Epithelial cell of prostate (primary cell): ENCODE data around the gene SLC3A2.

Experiments
- DNase-seq: peaks from one replicate; pipeline ENCODE4 v3.0.0-alpha.2; 2011; ENCODE audit warnings: low read depth, low spot score
- H3K27ac ChIP-seq: fragments of 450-650 bp; 2 replicates; pipeline ENCODE4 v1.5.1; 2017; ENCODE audit warnings: mild to moderate bottlenecking

SLC3A2 gene

DNA sequence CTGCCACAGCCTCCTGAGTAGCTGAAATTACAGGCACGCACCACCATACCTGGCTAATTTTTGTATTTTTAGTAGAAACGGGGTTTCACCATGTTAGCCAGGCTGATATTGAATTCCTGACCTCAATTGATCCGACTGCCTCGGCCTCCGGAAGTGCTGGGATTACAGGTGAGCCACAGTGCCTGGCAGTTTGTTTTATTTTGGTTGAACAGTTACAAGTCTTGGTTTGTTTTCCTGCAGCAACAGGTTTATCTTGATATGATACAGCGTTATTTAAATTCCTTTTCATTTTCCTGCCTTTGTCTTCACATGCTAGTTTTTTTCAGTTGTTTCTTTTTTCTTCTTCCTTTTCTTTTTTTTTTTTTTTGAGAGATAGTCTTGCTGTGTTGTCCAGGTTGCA is 4.0 kb upstream of the SLC3A2 start:
- H3K27ac ChIP-seq, result peak overlapping the region; percentile 32
- peak; percentile 20 for DNase-seq

DNA sequence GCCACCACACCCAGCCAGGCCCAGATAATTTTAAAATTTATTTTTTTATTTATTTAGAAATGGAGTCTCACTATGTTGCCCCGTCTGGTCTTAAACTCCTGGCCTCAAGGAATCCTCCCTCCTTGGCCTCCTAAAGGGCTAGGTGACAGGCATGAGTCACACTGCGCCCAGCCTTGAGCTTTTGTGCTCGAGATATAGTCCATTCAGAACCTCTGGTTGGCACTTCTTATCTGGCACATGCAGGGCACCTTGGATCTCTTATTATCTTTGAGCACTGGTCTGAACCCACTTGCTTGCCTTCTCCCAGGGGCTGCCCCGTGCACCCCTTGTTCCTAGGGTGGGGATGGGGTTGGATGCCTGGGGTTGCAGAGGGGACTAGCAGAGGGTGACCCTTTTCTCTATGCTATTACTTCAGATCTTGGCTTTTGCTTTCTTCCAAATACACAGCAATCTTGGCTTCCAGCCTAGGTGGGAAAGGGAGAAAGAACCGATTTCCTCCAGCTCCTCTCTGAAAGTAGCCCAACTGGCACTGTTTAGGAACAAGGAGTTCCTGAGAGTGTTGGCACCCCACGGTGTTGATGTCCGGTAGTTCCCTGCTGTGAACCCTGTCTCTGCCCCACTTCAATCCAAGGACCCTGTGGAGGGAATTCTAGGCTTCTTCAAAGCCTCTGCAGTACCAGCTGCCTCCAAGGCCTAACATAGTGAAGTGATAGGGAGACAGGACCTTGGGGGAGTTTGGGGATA is 1.3 kb upstream of the SLC3A2 start:
- DNase-seq, result no peak
- peak overlapping the region; percentile 99 for H3K27ac ChIP-seq

DNA sequence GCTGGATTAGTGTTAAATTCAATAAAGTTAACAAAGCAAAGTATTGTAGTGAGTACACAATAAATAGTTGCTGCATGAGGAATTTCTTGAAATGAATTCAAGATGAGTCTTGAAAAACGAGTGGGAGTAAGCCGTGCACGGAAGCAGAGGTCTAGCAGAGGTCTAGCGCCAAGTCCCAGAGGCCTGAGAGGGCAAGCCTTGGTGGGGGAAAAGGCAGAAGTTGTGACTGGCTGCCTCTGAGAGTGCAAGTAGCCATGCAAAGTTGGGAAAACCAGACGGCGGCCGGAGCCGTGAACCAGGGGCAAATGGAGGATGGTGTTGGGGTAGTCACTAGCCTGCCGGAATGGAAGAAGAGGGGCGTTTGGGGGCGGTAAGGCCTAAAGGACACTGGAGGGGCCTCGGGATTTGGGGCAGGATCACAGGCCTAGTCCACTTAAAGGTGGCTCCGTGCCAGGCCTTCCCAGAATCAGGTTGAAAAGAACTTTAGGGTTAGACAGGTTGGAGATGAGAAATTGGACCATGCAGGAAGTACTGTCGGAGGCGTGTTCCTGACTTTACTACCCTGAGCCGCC is 379 bp upstream of the SLC3A2 start:
- peak; percentile 24 for DNase-seq
- H3K27ac ChIP-seq, result peak overlapping the region; percentile 99

DNA sequence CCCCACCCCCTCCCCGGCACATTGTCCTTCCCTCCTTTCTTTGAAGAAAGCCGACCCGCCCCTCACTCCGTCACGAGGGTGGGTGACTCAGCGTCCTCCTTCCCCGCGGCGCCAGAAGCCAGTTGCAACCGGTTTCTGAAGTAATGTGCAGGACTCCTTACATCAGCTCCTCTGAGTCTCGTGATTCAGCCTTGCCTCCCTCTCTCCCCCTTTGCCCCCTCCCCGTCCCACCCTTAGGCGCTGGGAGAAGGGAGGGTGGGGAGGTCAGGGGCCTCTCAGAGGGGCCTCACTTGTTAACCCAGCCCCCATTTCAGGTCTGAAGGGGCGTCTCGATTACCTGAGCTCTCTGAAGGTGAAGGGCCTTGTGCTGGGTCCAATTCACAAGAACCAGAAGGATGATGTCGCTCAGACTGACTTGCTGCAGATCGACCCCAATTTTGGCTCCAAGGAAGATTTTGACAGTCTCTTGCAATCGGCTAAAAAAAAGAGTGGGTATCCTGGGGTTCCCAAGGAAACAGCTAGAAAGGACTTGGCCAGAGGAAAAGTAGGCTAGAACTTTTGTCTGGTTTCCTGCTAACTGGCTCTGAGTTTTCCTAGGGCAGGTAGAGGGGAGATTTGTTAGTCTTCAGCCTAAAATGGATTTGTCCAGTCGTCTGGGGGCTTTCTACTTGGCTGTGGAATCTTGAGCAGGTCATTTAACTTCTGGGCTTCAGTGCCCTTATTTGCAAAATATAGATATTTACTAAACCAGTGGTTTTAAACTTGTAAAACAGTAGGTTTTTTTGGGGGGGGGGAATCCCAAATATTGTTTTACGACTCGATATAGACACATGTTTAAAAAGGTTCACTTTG is 1.1 kb downstream of the SLC3A2 start:
- DNase-seq, result peak; percentile 87
- H3K27ac ChIP-seq, result peak overlapping the region; percentile 99

DNA sequence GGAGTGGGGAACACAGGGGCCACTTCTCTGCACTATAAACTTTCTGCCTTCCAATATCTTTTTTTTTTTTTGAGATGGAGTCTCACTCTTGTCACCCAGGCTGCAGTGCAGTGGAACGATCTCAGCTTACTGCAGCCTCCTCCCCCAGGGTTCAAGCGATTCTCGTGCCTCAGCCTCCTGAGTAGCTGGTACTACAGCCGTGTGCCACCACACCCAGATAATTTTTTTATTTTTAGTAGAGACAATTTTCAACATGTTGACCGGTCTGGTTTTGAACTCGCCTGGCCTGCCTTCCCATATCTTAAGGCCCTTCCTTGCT is 1.7 kb downstream of the SLC3A2 start:
- peak overlapping the region; percentile 99 for H3K27ac ChIP-seq
- no peak for DNase-seq

DNA sequence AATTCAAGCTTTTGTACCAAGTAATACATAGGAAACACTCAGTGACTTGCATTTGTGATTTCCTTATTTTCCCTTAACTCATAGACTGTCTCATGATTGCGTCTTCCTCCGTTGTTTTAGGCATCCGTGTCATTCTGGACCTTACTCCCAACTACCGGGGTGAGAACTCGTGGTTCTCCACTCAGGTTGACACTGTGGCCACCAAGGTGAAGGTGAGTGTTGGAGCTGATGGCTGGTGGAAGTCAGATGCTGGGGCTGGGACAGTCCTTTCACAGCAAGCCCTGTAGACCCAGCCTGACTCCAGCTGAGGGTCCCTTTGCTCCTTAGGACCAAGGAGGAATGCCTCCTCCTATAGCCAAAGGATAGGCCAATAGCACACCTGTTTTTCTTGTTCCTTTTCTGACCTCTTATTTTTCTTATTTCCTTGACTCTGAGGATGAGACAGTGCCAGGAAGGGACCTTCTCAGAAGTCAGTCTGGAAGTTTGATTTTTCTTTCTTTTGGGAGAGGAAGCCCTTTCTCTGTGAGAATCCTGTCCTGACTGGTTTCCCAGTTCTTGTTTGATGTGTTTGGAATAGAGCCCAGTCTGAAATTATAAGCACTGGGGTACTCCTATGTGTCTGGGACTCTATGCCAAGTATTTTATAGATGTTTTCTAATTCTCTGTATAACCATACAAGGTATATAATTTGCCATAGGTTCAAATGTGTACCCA is 2.2 kb downstream of the SLC3A2 start:
- H3K27ac ChIP-seq, result peak overlapping the region; percentile 99
- no peak for DNase-seq

DNA sequence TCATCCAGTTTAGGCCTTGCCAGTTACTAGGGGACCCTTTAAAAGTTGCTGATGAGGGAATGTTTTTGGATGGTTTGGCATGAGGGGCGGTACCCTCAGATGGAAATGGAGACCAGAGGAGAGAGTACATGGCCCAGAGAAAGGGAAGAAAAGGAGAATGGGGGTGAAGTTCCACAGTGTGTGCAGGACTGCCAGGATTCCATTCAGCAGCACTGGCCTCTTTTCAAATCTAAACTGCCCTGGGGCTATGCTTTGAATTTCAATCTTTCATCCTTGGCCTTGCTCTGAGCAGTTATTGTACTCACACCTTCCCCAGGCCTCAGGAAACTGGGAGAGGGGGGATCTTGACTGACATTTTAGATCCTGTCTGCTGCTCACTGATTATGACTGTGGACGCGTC is 3.0 kb downstream of the SLC3A2 start:
- H3K27ac ChIP-seq, result peak overlapping the region; percentile 99
- no peak for DNase-seq

DNA sequence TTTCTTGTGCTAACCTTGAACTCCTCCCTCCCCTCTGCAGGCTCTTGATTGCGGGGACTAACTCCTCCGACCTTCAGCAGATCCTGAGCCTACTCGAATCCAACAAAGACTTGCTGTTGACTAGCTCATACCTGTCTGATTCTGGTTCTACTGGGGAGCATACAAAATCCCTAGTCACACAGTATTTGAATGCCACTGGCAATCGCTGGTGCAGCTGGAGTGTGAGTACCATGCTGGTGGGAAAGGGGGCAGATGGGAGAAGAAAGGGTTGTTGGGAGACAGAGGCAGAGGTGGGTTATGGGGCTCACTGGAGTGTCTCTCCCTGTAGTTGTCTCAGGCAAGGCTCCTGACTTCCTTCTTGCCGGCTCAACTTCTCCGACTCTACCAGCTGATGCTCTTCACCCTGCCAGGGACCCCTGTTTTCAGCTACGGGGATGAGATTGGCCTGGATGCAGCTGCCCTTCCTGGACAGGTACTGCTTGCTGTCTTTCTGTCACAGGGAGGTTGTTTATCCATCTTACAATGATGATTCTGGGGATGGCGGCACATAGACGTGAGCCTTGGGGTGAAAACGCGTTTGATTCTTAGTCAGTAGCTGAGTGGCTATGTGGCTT is 4.5 kb downstream of the SLC3A2 start:
- H3K27ac ChIP-seq, result peak overlapping the region; percentile 99

DNA sequence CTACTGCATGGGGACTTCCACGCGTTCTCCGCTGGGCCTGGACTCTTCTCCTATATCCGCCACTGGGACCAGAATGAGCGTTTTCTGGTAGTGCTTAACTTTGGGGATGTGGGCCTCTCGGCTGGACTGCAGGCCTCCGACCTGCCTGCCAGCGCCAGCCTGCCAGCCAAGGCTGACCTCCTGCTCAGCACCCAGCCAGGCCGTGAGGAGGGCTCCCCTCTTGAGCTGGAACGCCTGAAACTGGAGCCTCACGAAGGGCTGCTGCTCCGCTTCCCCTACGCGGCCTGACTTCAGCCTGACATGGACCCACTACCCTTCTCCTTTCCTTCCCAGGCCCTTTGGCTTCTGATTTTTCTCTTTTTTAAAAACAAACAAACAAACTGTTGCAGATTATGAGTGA is 7.7 kb downstream of the SLC3A2 start:
- H3K27ac ChIP-seq, result no peak overlapping the region
- DNase-seq, result no peak

More for the DNA sequence above, 4.5 kb downstream of the SLC3A2 start:
- DNase-seq, result no peak

DNA sequence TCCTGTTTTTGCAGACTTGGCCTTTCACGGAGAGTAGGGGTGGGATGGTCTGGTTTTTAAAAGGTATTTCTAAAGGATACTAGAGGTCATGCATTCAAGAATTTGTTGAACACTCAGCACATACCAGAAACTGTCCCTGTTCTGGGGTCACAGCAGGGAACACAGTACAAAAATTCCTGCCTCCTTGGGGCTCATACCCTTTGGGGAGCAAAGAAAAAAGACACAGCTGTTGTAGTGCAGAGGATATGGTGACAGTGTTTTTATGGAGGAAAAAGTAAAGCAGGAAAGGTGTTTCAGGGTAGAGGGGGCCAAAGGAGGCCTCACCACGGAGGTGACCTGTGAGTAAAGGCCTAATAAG is 8.4 kb downstream of the SLC3A2 start:
- no peak for DNase-seq
- peak overlapping the region; percentile 41 for H3K27ac ChIP-seq

DNA sequence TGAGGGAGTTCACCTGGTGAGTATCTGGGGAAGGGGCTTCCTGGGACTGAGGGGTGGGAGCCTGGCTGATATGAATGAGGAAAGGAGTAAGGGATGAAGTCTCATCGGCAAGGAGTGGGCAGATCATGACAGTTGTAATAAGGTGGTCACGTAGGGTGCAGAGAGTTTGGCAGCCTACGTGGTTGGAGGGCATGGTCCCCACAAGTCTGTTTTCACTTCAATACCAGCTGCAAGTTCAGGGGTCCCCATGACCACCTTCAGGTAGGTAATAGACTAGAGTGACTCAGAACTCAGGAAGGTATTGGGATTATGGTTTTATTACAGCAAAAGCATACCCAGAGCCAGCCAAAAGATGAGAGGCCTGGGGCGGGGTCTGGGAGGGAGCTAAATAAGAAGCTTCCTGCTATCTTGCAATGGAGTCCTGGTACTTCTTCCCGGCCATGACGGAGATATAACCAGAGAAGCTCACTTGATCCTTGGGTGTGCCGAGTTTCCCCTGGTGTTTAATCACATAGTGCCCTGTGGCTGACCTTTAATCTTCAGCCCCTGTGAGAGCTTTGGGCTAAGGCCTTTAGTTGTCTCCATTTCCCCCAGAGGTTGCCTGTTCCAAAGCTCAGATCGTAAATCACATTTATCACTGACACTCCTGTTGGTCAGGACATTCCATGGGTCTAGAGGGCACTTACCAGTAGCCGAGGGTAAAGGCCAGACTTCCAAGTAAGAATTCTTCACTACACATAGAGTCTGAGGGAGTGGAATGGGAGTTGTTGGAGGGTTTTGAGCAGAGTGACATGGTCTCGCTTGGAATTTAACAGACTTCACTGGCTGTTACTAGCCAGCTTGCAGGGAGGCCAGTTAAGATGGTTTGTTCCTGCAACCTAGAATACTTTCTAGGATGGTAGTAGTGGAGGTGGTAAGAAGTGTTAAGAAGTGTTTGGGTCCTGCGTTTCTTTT is 9.1 kb downstream of the SLC3A2 start:
- no peak for DNase-seq

DNA sequence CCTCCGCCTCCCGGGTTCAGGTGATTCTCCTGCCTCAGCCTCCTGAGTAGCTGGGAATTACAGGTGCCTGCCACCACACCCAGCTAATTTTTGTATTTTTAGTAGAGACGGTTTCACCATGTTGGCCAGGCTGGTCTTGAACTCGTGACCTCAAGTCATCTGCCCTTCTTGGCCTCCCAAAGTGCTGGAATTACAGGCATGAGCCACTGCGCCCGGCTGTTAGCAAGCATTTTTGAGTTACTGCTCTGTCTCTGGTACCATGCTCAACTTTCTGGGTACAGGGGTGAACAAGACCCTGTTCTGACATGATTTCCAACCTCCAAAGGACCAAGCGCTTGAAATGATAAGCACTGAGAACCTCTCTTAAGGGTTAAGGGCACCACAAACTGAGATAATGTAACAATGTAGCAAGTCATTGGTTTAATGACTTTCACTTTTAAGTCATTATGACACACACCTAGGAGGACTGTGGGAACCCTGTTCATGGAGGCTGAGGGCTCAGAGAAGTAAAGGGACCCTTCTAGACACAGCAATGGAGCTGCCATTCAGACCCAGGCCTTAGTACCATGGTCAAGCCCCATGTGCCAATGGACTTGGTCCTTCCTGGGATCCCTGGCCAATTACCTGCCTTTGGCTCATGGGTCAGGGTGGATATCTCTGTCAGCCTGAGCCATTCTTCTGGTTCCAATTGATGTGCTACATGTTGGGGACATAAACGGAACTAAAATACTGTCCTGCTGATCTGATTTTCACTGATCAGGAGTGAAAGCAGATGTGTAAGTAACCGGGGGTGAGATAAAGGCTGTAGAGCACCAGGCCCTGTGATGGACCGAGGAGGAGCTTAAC is 11.6 kb downstream of the SLC3A2 start:
- H3K27ac ChIP-seq, result no peak overlapping the region
- no peak for DNase-seq

More for the DNA sequence above, 9.1 kb downstream of the SLC3A2 start:
- peak overlapping the region; percentile 41 for H3K27ac ChIP-seq

DNA sequence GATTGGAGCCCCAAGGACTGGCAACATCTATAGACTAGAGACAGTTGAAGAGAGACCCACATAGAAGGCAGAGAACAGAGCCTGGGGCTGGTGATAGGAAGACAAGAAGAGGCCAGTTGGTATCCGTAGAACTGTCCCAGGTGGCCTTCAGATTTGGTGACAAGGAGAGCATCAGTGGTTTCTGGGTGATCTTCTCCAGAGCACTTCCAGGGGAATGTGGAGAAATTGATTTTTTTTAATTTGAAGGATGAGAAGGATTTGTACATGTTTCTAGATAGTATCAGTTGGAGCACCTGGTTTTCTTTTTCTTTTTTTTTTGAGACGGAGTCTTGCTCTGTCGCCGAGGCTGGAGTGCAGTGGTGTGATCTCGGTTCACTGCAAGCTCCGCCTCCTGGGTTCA is 14.8 kb downstream of the SLC3A2 start:
- no peak overlapping the region for H3K27ac ChIP-seq
- no peak for DNase-seq

DNA sequence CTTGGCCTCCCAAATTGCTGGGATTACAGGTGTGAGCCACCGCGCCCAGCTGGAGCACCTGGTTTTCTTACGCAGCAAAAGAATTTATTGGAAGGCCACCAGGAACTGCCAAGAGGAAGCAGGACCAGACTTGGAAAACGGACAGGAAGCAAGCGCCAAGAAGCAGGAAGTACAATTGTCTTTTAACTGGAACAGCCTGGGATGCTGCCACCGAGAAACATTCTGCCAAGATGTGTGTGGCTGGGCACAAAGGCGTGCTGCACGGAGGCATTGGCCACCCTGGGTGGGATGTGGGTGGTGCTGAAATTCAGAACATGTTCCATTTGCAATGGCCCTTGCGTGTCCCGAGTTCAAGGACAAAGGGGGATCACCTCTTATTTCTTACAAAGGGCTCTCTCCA is 15.4 kb downstream of the SLC3A2 start:
- no peak overlapping the region for H3K27ac ChIP-seq
- DNase-seq, result no peak

DNA sequence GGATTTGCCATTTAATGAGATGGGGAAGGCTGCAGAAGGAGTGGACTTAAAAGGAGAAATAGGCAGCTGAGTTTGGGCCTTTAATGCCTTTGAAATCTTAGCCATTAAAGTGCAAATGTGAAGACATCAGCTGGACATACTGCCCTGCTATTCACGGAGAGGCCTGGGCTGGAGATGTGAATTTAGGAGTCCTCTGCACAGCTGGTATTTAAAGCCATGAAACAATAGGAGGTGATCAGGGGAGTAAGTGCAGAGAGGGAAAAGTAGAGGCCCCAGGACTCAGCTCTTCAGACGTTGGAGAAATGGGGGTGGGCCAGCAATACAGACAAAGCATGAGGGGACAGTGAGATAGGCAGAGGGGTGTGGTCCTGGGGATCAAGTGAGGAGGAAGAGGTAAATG is 16.6 kb downstream of the SLC3A2 start:
- no peak overlapping the region for H3K27ac ChIP-seq
- DNase-seq, result no peak

DNA sequence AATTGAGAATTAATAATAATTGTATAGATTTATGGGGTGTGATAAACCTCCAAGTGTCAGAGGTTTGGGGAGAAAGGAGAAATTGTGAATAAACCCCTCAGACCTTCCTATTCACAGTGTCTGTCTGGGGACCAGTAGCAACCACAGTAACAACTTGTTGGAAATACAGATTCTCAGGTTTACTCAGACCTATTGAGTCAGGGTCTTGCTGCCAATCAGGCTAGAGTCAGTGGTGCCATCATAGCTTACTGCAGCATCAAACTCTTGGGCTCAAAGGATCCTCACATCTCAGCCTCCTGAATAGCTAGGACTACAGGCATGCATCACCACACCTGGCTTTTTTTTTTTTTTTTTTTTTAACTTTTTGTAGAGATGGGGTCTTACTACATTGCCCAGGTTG is 17.3 kb downstream of the SLC3A2 start:
- DNase-seq, result no peak
- no peak overlapping the region for H3K27ac ChIP-seq

DNA sequence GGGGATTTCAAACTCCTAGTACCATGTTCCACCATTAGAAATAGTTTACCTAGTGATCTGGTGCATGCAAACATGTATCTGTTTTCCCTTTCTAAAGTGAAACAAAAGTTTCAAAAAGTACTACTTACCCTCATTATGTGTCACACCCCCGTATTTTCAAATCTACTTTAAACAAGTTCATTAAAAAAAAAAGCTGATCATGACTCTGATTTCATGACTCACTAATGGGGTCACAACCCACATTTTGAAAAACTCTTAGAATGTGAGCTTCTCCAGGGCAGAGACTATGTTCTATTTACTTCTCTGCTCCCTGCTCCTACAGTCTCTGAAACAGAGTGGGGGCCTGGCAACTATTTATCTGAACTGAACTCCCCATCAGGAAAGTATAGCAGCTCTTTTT is 22.2 kb downstream of the SLC3A2 start:
- DNase-seq, result no peak

DNA sequence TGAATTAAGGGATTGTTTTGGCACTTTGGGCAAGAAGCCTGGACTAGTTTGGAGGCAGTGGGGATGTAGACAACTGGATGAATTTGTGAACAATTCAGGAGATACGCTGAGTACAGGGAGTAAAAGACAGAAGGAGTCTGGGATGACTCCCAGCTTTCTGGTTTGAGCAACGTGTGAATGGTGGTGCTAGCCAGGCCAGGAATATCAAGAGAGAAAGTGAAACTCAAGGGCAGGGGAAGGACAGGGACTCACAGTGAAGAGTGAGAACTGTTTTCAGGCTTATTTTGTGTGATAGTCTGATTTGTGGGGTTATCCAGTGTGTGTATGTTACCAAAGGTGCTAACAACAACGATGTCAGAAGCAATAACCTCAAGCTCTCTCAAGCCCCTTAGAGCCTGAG is 24.6 kb downstream of the SLC3A2 start:
- H3K27ac ChIP-seq, result no peak overlapping the region
- DNase-seq, result no peak

More for the DNA sequence above, 22.2 kb downstream of the SLC3A2 start:
- H3K27ac ChIP-seq, result no peak overlapping the region
